Astrocyte of the spinal cord (primary cell): ENCODE data around the gene HEMGN.
"Not testable (repeated sequence)": the region's sequence is repeated elsewhere in the genome, so short reads cannot be mapped to it uniquely, and the experiment has no call there.

Experiments used
- DNase-seq: peaks from one replicate; pipeline ENCODE4 v3.0.0; 2011; ENCODE audit warnings: low read depth, low spot score
- H3K4me3 ChIP-seq: 2 replicates; pipeline ENCODE4 v1.5.1; 2011; ENCODE audit warnings: low read depth, mild to moderate bottlenecking, low read length, moderate library complexity
- in situ Hi-C: cut with HindIII; loops from 2 replicates; pipeline ENCODE4 v1.10.0; 2017; ENCODE audit warnings: low sequenced_read_pairs
- TF ChIP-seq, protein P1 (sequence below): IDR thresholded peaks from 2 replicates; pipeline ENCODE4 v1.5.1; 2012; ENCODE audit warnings: low read depth, mild to moderate bottlenecking, low read length, inconsistent platforms

HEMGN gene

DNA sequence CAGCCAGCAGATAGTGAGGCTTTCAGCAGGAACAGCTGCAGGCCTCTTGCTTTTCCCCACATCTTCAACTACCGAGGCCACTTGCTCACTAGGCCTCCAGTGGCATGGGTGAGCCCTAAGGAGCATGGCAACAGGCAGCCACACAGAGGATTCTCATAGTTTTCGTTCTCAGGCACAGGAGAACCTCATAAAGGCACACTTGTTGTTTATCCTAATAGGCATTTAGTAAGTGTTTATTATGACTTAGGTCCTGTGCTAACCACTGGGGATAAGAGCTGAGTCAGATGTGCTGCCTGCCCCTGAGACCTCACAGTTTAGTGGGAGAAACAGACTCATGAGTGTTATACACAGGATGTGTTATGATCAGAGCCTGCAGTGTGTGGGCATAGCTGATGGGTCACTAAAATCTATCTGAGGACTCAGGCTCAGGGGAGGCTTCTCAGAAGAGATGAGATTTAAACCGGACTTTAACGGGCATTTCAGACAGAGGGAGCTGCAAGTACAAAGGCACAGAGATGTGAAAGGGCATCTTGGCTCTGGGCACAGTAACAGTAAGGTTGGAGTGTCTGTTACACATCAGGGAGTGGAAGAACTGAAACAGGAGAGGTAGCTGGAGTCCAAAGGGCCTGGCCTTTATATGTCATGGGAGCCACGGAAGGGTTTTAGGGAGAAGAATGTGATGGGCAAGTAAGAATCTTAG, 21.0 kb upstream of the HEMGN start:
- H3K4me3 ChIP-seq: no peak overlapping the region
- peak; percentile 38 for DNase-seq
- in situ Hi-C loops: no loop called here
- TF ChIP-seq, protein P1, sequence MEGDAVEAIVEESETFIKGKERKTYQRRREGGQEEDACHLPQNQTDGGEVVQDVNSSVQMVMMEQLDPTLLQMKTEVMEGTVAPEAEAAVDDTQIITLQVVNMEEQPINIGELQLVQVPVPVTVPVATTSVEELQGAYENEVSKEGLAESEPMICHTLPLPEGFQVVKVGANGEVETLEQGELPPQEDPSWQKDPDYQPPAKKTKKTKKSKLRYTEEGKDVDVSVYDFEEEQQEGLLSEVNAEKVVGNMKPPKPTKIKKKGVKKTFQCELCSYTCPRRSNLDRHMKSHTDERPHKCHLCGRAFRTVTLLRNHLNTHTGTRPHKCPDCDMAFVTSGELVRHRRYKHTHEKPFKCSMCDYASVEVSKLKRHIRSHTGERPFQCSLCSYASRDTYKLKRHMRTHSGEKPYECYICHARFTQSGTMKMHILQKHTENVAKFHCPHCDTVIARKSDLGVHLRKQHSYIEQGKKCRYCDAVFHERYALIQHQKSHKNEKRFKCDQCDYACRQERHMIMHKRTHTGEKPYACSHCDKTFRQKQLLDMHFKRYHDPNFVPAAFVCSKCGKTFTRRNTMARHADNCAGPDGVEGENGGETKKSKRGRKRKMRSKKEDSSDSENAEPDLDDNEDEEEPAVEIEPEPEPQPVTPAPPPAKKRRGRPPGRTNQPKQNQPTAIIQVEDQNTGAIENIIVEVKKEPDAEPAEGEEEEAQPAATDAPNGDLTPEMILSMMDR: no peak

DNA sequence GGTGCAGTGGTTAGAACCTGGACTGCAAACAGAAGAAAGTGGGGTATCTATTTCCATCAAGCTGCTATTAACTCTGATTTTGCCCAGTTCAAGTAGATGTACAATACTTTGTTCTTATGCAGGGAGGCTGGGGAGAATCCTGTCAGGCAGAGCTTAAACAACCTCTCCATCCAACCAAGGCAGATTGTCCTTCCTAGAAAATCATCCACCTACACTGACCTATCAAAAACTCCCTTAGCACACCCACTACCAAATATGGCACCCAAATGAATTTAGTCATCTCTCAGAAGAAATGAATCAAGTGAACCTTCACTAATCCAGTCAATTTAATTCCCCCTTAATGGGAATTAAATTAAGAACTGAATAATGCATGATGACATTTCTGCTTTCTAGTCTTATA, 18.4 kb upstream of the HEMGN start:
- in situ Hi-C loops: no loop called here
- TF ChIP-seq, protein P1: no peak
- no peak for DNase-seq
- no peak overlapping the region for H3K4me3 ChIP-seq

DNA sequence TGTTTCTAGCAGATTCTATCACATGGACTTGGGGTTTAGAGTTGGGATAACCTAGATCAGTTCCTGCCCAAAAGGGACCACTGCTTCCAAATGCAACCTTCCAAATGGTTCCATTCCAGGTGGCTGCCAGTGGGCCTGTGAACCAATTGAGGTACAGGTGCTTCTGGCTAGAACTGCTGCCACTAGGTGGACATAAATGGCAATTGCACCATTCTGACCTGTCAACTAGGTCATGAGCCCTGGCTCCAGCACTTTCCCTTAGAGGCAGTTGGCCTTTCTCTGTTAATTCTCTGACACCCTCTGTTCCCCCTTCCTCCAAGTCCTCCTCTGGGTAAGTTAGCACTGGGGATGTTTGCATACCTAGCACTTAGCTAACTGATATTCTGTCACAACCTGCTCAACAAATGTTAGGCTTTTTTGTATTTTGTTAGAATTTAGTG, 16.6 kb upstream of the HEMGN start:
- TF ChIP-seq, protein P1: peak; percentile 53
- no peak overlapping the region for H3K4me3 ChIP-seq
- DNase-seq: peak; percentile 9
- in situ Hi-C loops: no loop called here

DNA sequence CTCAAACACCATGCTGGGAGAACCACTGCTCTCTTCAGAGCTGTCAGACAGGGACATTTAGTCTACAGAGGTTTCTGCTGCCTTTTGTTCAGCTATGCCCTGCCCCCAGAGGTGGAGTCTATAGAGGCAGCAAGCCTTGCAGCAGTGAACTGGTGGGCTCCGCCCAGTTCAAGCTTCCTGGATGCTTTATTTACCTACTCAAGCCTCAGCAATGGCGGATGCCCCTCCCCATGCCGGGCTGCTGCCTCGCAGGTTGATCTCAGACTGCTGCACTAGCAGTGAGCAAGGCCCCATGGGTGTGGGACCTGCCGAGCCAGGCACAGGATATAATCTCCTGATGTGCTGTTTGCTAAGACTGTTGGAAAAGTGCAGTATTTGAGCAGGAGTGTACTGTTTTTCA, 12.9 kb upstream of the HEMGN start:
- in situ Hi-C loops, H3K4me3 ChIP-seq, DNase-seq: not testable (repeated sequence)

DNA sequence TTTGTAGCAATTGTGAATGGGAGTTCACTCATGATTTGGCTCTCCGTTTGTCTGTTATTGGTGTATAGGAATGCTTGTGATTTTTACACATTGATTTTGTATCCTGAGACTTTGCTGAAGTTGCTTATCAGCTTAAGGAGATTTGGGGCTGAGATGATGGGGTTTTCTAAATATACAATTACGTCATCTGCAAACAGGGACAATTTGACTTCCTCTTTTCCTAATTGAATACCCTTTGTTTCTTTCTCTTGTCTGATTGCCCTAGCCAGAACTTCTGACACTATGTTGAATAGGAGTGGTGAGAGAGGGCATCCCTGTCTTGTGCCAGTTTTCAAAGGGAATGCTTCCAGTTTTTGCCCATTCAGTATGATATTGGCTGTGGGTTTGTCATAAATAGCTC, 9.1 kb upstream of the HEMGN start:
- in situ Hi-C loops, H3K4me3 ChIP-seq, DNase-seq: not testable (repeated sequence)

DNA sequence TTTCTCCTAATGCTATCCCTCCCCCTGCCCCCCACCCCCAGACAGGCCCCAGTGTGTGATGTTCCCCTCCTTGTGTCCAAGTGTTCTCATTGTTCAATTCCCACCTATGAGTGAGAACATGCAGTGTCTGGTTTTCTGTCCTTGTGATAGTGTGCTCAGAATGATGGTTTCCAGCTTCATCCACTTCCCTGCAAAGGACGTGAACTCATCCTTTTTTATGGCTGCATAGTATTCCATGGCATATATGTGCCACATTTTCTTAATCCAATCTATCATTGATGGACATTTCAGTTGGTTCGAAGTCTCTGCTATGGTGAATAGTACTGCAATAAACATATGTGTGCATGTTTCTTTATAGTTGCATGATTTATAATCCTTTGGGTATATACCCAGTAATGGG, 7.5 kb upstream of the HEMGN start:
- H3K4me3 ChIP-seq, DNase-seq, in situ Hi-C loops: not testable (repeated sequence)

DNA sequence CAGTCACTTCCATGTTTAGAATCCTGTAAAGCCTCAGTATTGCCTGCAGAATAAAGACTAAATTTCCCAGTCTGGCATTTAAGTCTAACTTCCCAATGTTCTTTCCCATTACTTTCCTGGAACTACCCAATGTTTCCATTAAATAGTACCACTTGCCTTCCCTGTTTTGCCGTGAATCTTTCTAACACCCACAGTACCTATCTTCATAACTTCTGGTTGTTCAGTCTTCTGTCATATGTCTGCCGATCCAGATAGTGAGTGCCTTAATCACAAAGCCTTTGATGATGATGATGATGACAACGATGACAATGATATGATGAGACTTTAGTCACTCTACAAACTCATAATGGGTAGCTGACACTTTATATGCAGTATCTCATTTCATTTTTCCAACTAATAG, 6.6 kb upstream of the HEMGN start:
- in situ Hi-C loops: no loop called here
- H3K4me3 ChIP-seq: no peak overlapping the region
- TF ChIP-seq, protein P1: no peak
- DNase-seq: no peak

DNA sequence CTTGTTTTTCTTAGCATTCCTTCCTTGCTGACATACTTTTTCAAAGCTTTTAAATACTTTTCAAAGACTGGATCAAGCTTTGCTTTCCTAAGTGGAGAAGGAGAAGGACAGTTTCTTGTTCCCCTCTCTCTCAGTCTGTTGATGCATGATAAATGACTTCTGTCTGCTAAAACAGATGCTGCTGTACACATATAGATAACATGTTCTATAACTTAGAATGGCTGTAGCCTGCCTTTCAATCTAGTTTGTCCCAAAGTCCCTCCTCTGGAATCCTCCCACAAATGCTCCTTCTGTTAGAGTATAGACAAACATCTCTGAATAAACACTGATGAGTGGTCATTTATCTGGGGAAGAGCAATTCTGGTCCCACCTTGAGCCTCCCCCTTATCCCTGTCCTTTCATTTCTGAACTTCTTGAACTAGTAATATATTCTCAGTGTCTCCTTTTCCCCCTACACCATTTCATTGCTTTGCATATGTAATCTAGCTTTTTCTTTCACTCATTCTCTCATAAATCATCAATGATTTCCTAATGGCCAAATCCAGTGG, 5.4 kb upstream of the HEMGN start:
- TF ChIP-seq, protein P1: no peak
- no peak overlapping the region for H3K4me3 ChIP-seq
- in situ Hi-C loops: no loop called here
- no peak for DNase-seq
